Thoracic aorta (tissue), 2 donors: ENCODE results near the gene RRAS. TPM values are rescaled to one million over a fixed set of nuclear protein-coding genes. Genes with fewer than 3 reads are reported as not detected.

Source experiments
- ATAC-seq: fragments of 150-250 bp; one replicate; pipeline ENCODE4 v1.8.0; 2017; ENCODE audit warnings: low read depth; ENCODE audit not compliant: insufficient number of reproducible peaks, low FRiP score
- DNase-seq: peaks from one replicate; pipeline ENCODE4 v3.0.0-alpha.2; 2020; ENCODE audit warnings: low spot score
- H3K27ac ChIP-seq, 2 donors: fragments of 200-600 bp; sonication (generic); 1 replicate in 1 of 2; 2 replicates in 1 of 2; pipeline ENCODE4 v1.5.1; 2016; ENCODE audit warnings: mild to moderate bottlenecking in 2 of 2, moderate library complexity in 2 of 2
- H3K27me3 ChIP-seq: fragments of 200-600 bp; sonication (generic); replicated peaks from 2 replicates; pipeline ENCODE4 v1.6.0; 2016; ENCODE audit warnings: mild to moderate bottlenecking; ENCODE audit not compliant: insufficient read depth
- H3K36me3 ChIP-seq: fragments of 200-600 bp; sonication (generic); one replicate; pipeline ENCODE4 v1.5.1; 2016
- H3K4me1 ChIP-seq, 2 donors: fragments of 200-600 bp; sonication (generic); 1 replicate in 1 of 2; 2 replicates in 1 of 2; pipeline versions ENCODE4 v1.5.1 to v1.6.0; 2016; ENCODE audit warnings: low read depth in 2 of 2, mild to moderate bottlenecking in 1 of 2; ENCODE audit not compliant: control insufficient read depth in 1 of 2
- H3K4me3 ChIP-seq: fragments of 200-600 bp; sonication (generic); 2 replicates; pipeline ENCODE4 v1.5.1; 2016; ENCODE audit warnings: mild to moderate bottlenecking
- H3K9me3 ChIP-seq: fragments of 200-600 bp; sonication (generic); 2 replicates; pipeline ENCODE4 v1.5.1; 2016
- total RNA-seq, 2 donors: library from RNA; depleted of rRNA; stranded (reverse); fragments of >200 nt; gene quantifications; one replicate each; pipeline versions ENCODE4 v1.1.0 to v1.2.3, GENCODE V29; 2016
- TF ChIP-seq, protein P1 (sequence below): fragments of 200-600 bp; sonication (generic); IDR thresholded peaks from one replicate; pipeline ENCODE4 v1.5.1; 2019; ENCODE audit warnings: antibody characterized with exemption

RRAS gene
- total RNA-seq, 2 donors from 2014 or later, result 82.2 to 188 TPM

DNA sequence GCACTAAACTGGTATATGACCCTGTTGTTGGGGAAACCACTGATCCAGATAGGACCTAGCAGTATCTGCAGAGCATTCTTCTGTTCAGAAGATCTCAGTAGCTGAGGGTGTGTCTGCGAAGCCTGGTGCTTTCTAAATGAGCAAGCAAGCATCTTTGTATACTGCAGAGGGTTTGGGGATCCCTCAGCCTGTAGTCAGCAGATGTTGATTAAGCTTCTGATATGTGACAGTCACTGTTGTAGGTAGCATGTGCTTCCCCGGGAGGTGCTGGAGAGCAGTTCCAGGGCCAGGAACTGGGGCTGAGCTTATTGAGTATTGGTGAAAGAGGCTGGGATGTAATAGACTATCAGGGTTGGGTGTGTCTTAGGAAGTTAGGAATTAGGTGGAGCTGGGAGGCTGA is 3.5 kb upstream of the RRAS start:
- H3K4me3 ChIP-seq, result no peak overlapping the region
- TF ChIP-seq, protein P1, sequence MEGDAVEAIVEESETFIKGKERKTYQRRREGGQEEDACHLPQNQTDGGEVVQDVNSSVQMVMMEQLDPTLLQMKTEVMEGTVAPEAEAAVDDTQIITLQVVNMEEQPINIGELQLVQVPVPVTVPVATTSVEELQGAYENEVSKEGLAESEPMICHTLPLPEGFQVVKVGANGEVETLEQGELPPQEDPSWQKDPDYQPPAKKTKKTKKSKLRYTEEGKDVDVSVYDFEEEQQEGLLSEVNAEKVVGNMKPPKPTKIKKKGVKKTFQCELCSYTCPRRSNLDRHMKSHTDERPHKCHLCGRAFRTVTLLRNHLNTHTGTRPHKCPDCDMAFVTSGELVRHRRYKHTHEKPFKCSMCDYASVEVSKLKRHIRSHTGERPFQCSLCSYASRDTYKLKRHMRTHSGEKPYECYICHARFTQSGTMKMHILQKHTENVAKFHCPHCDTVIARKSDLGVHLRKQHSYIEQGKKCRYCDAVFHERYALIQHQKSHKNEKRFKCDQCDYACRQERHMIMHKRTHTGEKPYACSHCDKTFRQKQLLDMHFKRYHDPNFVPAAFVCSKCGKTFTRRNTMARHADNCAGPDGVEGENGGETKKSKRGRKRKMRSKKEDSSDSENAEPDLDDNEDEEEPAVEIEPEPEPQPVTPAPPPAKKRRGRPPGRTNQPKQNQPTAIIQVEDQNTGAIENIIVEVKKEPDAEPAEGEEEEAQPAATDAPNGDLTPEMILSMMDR, result no peak
- no peak for ATAC-seq
- H3K9me3 ChIP-seq, result no peaks in the 10 kb centered on the region
- no peak overlapping the region for H3K27ac ChIP-seq
- no peak for DNase-seq
- no peaks in the 10 kb centered on the region for H3K27me3 ChIP-seq
- peaks cover 11 to 33% of the 10 kb centered on the region in 2 donors for H3K4me1 ChIP-seq
- peaks cover 18% of the 10 kb centered on the region for H3K36me3 ChIP-seq

DNA sequence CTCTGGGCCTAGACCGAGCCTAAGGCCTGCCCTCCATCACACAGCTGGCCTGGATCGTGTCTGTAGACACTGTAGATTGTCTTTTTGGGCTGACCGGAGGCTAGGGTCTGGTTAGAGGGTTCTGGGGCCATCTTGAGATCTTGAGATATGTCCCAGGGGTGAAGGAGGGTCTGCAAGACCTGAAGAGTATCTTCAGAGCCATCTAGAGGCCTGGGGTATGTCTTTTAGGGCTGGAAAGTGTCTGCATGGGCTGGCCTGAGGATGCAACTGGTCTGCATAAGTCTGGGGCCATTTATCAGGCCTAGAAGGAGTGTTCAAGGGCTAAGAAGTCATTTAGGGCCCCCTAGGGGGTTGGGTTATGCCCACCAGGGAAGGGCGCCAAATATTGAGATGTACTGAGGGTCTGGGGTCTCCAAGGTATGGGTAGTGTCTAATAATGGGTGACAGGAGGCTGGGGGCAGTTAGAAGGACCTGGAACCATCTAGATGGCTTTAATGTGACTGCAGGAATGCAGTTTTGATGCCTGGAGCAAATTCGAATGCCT is 2.6 kb upstream of the RRAS start:
- Histone ChIP-seq H3K9me3 (no peaks in the 10 kb centered on the region), H3K4me1 (peaks cover 11 to 41% of the 10 kb centered on the region in 2 donors), H3K36me3 (peaks cover 15% of the 10 kb centered on the region), H3K27me3 (no peaks in the 10 kb centered on the region), H3K27ac (peak overlapping the region; percentile 82 to 92), H3K4me3 (peak overlapping the region; percentile 96)
- DNase-seq (no peak), ATAC-seq (no peak)
- TF ChIP-seq, protein P1, result no peak

DNA sequence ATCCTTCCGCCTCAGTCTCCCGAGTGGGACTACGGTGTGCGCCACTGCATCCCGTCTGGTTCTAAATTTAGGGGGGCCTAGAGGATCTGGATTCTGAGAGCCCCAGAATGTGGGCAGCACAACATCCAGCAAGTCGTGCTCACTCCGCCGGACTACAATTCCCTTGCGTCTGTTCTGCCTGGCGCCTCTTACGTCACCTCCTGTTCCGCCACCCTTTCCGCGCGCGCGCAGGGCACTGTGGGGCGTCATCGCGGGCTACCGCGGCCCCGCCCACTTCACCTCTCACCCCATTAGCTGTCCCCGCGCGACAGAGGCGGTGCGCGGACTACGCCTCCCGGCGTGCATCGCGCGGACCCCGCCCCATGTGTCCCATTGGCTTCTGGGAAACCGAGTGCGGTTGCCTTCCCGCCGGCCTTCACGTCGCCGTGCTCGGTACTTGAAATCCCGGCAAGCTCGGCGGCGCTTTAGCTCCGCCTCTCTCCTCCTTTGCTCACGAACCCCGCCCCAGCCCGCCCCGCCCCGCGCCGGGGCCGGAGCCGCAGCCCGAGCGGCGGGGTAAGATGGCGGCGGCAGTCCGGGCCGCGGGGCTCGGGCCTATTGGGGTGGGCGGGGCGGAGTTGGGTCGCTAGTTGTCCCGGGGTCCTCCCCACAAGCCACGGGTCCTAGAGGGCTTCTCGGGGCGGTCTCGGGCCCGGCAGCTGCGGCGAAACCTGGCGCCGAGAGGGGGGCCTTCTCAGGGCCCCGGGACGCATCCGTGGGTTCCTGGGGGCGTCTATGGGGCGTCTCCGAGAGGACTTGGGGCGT is 1.9 kb upstream of the RRAS start, which contains the start of gene SCAF1:
Gene SCAF1 (plus strand): TSS at position 522 of the 804 bp plus-strand sequence. CDS start 2,818 bp downstream, outside the sequence.
- no peaks in the 10 kb centered on the region for H3K9me3 ChIP-seq
- peak within 1 kb of the TSS; percentile 96 for H3K4me3 ChIP-seq
- H3K27me3 ChIP-seq, result no peaks in the 10 kb centered on the region
- ATAC-seq, result peak; percentile 58
- TF ChIP-seq, protein P1, result no peak
- peaks cover 11 to 44% of the 10 kb centered on the region in 2 donors for H3K4me1 ChIP-seq
- H3K36me3 ChIP-seq, result peaks cover 9% of the 10 kb centered on the region
- peak within 1 kb of the TSS; percentile 100 for H3K27ac ChIP-seq
- peak; percentile 93 for DNase-seq

DNA sequence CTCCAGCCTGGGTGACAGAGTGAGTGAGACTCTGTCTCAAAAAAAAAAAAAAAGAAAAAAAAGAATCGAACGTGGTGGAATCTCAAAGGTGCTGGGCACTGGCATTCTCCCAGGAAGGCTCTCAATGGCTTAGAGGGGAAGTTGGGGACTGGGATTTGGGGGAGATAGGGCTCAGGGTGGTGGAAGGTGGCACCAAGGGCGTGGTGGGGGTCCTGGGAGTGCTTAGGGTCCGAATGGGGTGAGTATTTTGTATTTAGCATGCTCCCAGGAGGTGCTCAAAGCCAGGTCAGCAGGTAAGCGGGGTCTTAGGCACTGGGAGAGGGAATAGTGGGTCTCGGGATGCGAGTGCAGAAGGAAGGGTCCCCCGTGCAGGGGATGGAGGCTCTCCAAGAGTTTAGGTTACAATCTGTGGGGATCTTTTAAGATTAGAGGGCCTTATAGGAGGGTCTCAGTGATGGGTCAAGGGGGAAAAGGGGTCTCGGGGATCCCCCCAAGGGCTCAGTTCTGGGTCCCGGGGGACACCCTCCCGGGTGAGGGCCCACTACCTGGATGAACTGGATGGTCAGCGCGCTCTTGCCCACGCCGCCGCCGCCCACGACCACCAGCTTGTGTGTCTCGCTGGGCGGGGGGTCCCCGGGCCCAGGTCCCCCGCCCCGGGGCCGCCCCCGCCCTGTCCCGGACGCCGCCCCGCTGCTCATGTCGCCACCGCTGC is 386 bp downstream of the RRAS start:
- H3K27ac ChIP-seq, result peak overlapping the region; percentile 97 to 100
- H3K9me3 ChIP-seq, result no peaks in the 10 kb centered on the region
- no peaks in the 10 kb centered on the region for H3K27me3 ChIP-seq
- peaks cover 11 to 38% of the 10 kb centered on the region in 2 donors for H3K4me1 ChIP-seq
- no peak for ATAC-seq
- peaks cover 11% of the 10 kb centered on the region for H3K36me3 ChIP-seq
- H3K4me3 ChIP-seq, result peak overlapping the region; percentile 96
- TF ChIP-seq, protein P1, result no peak
- no peak for DNase-seq
